Measurements from ENCODE around the gene CRTAP. TPM values are rescaled to one million over a fixed set of nuclear protein-coding genes. Genes with fewer than 3 reads are reported as not detected.

CRTAP gene
- total and polyA plus RNA-seq, 2 of the 13 experiments (the other 11 are each of a cell fraction or from before 2014, with no cell fraction given): 54.2 to 119 TPM

DNA sequence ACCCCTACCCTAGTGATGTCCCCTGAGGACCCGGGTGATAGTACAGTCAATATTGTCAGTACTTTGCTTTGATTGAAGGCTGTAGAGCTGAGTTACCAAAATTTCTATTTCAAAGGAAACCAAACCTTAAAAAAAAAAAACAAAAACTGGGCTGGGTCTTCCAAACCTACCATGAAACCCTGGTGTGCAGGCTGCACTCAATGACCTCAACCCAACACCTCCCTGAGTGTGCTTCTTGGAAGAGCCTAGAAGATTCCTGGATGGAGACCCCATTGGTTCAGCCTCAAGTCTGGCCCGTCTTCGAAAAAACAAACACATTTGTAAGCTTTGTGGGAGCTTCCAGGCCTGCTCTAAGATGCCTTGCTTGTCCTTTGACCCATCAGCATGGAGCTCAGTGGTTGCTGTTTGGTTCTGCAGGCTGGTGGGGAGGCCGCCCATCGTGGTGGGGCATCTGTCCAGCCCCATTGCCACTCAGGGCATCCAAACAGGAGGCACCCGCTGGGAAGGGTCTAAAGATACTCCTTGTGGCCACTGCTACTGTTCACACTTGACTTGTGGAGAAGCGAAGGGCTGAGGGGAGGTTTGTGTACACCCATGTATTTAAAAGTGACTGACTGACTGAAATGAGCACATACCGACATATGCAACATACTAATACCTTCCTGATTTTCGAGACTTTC is 32.2 kb downstream of the CRTAP start:
- DNase-seq (ENCODE audit: low spot score): no peak
- Histone ChIP-seq H3K4me2 (ENCODE audit: low read depth, low read length) (no peak overlapping the region), H3K9me3 (ENCODE audit: low read length) (no peaks in the 10 kb centered on the region), H3K36me3 (replicated peaks in 1 of 2; ENCODE audit: control insufficient read depth in 1 of 2, insufficient read depth in 2 of 2, low read length in 2 of 2) (peaks cover 3 to 11% of the 10 kb centered on the region in 2 experiments; a peak in 3 of 5 replicates), H3K27me3 (ENCODE audit: control insufficient read depth in 1 of 2, insufficient read depth in 2 of 2, low read length in 2 of 2) (no peaks in the 10 kb centered on the region), H3K27ac (ENCODE audit: extremely low read length, insufficient read depth, low read length) (no peak overlapping the region), H3K9ac (ENCODE audit: insufficient read depth, low read depth, low read length) (no peak overlapping the region), H3K79me2 (ENCODE audit: insufficient read depth, low read length) (no peaks in the 10 kb centered on the region), H3K4me3 (replicated peaks in 1 of 3; ENCODE audit: insufficient read depth in 1 of 3, low read depth in 2 of 3, low read length in 3 of 3) (no peak overlapping the region), H4K20me1 (ENCODE audit: insufficient read depth, low read length) (no peaks in the 10 kb centered on the region), H3K4me1 (ENCODE audit: insufficient read depth, low read length) (no peaks in the 10 kb centered on the region), H2AFZ (ENCODE audit: low read length) (no peak overlapping the region)
- POLR2A ChIA-PET: no interaction called here
- CTCF ChIA-PET (ENCODE audit: low intra/inter-chr PET ratio, low total read pairs): no interaction called here
- WGBS (ENCODE audit: low lambda C conversion rate): 81% methylated on average over 7 of the region's 9 CpGs
- BruUV-seq (replicated peaks): no TSS peak
- ATAC-seq: no peak
- intact Hi-C loops (cut with micrococcal nuclease; ENCODE audit: unreplicated experiment) (no loop called here), in situ Hi-C loops (cut with HindIII; ENCODE audit: extremely low pct_ligation_motif_present, low pct_unique_long_range_greater_than_20kb) (no loop called here)
- FAIRE-seq: no peak
- TF ChIP-seq, protein P1, sequence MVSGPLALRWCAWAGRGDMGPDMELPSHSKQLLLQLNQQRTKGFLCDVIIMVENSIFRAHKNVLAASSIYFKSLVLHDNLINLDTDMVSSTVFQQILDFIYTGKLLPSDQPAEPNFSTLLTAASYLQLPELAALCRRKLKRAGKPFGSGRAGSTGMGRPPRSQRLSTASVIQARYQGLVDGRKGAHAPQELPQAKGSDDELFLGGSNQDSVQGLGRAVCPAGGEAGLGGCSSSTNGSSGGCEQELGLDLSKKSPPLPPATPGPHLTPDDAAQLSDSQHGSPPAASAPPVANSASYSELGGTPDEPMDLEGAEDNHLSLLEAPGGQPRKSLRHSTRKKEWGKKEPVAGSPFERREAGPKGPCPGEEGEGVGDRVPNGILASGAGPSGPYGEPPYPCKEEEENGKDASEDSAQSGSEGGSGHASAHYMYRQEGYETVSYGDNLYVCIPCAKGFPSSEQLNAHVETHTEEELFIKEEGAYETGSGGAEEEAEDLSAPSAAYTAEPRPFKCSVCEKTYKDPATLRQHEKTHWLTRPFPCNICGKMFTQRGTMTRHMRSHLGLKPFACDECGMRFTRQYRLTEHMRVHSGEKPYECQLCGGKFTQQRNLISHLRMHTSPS (CRISPR knock-in tag; IDR thresholded peaks at IDR 0.05; ENCODE audit: low read depth): no peak
- TF ChIP-seq ZNF264 (CRISPR knock-in tag; IDR thresholded peaks at IDR 0.05) (no peak), ZNF251 (CRISPR knock-in tag; IDR thresholded peaks at IDR 0.05) (no peak), ELF3 (CRISPR knock-in tag; IDR thresholded peaks at IDR 0.05) (no peak), ZFP36L1 (CRISPR knock-in tag; IDR thresholded peaks at IDR 0.05) (no peak), ZNF780A (CRISPR knock-in tag; IDR thresholded peaks at IDR 0.05) (no peak), HNF4A (CRISPR knock-in tag; IDR thresholded peaks at IDR 0.05) (no peak), HOXA3 (CRISPR knock-in tag; IDR thresholded peaks at IDR 0.05) (no peak), PPARG (CRISPR knock-in tag; conservative IDR thresholded peaks at IDR 0.05) (no peak), ZFP36 (IDR thresholded peaks at IDR 0.05; ENCODE audit: borderline replicate concordance, low read depth, low read length, partially characterized antibody) (no peak)
- TF ChIP-seq, protein P2, sequence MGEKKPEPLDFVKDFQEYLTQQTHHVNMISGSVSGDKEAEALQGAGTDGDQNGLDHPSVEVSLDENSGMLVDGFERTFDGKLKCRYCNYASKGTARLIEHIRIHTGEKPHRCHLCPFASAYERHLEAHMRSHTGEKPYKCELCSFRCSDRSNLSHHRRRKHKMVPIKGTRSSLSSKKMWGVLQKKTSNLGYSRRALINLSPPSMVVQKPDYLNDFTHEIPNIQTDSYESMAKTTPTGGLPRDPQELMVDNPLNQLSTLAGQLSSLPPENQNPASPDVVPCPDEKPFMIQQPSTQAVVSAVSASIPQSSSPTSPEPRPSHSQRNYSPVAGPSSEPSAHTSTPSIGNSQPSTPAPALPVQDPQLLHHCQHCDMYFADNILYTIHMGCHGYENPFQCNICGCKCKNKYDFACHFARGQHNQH (CRISPR knock-in tag; IDR thresholded peaks at IDR 0.05): no peak
- TF ChIP-seq, protein P3, sequence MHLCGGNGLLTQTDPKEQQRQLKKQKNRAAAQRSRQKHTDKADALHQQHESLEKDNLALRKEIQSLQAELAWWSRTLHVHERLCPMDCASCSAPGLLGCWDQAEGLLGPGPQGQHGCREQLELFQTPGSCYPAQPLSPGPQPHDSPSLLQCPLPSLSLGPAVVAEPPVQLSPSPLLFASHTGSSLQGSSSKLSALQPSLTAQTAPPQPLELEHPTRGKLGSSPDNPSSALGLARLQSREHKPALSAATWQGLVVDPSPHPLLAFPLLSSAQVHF (CRISPR knock-in tag; IDR thresholded peaks at IDR 0.05): no peak
- TF ChIP-seq, protein P4, sequence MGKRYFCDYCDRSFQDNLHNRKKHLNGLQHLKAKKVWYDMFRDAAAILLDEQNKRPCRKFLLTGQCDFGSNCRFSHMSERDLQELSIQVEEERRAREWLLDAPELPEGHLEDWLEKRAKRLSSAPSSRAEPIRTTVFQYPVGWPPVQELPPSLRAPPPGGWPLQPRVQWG (CRISPR knock-in tag; IDR thresholded peaks at IDR 0.05; ENCODE audit: borderline replicate concordance, low read depth): no peak
- TF ChIP-seq, protein P5, sequence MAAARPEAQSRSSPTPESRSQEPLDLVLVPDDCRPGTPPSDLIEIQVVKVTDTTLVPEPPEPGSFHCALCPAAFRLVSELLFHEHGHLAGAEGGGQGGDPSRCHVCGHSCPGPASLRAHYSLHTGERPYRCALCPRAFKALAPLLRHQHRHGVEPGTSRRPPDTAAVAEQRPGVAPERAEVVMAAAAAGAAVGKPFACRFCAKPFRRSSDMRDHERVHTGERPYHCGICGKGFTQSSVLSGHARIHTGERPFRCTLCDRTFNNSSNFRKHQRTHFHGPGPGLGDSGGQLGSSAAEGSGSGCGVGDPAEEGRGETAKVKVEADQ (CRISPR knock-in tag; IDR thresholded peaks at IDR 0.05; ENCODE audit: borderline replicate concordance): no peak
- TF ChIP-seq, protein P6, sequence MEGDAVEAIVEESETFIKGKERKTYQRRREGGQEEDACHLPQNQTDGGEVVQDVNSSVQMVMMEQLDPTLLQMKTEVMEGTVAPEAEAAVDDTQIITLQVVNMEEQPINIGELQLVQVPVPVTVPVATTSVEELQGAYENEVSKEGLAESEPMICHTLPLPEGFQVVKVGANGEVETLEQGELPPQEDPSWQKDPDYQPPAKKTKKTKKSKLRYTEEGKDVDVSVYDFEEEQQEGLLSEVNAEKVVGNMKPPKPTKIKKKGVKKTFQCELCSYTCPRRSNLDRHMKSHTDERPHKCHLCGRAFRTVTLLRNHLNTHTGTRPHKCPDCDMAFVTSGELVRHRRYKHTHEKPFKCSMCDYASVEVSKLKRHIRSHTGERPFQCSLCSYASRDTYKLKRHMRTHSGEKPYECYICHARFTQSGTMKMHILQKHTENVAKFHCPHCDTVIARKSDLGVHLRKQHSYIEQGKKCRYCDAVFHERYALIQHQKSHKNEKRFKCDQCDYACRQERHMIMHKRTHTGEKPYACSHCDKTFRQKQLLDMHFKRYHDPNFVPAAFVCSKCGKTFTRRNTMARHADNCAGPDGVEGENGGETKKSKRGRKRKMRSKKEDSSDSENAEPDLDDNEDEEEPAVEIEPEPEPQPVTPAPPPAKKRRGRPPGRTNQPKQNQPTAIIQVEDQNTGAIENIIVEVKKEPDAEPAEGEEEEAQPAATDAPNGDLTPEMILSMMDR (CRISPR knock-in tag; IDR thresholded peaks at IDR 0.05): no peak
- TF ChIP-seq, protein P7, sequence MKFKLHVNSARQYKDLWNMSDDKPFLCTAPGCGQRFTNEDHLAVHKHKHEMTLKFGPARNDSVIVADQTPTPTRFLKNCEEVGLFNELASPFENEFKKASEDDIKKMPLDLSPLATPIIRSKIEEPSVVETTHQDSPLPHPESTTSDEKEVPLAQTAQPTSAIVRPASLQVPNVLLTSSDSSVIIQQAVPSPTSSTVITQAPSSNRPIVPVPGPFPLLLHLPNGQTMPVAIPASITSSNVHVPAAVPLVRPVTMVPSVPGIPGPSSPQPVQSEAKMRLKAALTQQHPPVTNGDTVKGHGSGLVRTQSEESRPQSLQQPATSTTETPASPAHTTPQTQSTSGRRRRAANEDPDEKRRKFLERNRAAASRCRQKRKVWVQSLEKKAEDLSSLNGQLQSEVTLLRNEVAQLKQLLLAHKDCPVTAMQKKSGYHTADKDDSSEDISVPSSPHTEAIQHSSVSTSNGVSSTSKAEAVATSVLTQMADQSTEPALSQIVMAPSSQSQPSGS (CRISPR knock-in tag; IDR thresholded peaks at IDR 0.05): no peak

Data from HepG2 (cell line).